GM12892 (cell line): Measurements from ENCODE around the gene MYOZ3. TPM values are rescaled to one million over a fixed set of nuclear protein-coding genes. Genes with fewer than 3 reads are reported as not detected.

Experiments
- DNase-seq: peaks from one replicate; pipeline ENCODE4 v3.0.0; 2011; ENCODE audit not compliant: insufficient read length
- FAIRE-seq: peaks from 2 replicates; lab custom pipeline; 2011; peaks lifted over from hg19 to GRCh38; lab: Jason Lieb, UNC
- POLR2A ChIP-seq: IDR thresholded peaks from 2 replicates; pipeline ENCODE4 v1.6.1; 2011; ENCODE audit warnings: low read depth, low read length, control low read depth
- POLR2AphosphoS5 ChIP-seq: IDR thresholded peaks from 2 replicates; pipeline ENCODE4 v1.6.1; 2011; ENCODE audit warnings: low read depth, low read length, control low read depth
- TAF1 ChIP-seq: IDR thresholded peaks from 2 replicates; pipeline ENCODE4 v1.6.1; 2011; ENCODE audit warnings: low read depth, mild to moderate bottlenecking, control low read depth, low read length, borderline replicate concordance
- polyA plus RNA-seq: library from polyadenylated mRNA; unstranded; fragments of >200 nt; gene quantifications from one replicate; pipeline ENCODE4 v1.2.1, GENCODE V29; 2012; ENCODE audit warnings: missing spikeins, inconsistent platforms; ENCODE audit not compliant: missing spikeins

MYOZ3 gene, protein sequence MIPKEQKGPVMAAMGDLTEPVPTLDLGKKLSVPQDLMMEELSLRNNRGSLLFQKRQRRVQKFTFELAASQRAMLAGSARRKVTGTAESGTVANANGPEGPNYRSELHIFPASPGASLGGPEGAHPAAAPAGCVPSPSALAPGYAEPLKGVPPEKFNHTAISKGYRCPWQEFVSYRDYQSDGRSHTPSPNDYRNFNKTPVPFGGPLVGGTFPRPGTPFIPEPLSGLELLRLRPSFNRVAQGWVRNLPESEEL
- 0.38 TPM for polyA plus RNA-seq

DNA sequence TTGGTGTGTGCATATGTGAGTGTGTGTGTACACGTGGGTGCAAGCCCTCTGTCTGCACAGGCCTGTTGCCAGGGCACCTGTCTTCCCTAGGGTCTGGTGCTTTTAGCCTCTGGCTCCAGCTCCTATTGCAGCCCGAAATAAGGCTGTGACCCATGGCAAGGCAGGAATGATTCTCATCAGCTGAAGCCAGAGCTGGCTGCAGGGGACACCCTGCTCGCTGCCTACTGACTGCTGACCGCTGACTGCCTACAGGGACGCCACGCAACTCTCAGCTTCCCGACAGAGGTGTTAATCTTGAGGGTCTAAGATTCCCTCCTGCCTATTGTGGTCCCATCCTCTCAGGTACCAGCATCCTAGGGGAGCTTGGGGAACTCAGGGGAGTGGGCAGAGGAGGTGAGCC is at the start of gene MYOZ3:
Gene MYOZ3 (plus strand): TSS at position 166 of the 400 bp plus-strand sequence. CDS start 1,691 bp downstream, outside the sequence.
- DNase-seq (no peak), FAIRE-seq (no peak)
- TF ChIP-seq POLR2AphosphoS5 (no peak), POLR2A (no peak), TAF1 (no peak)

DNA sequence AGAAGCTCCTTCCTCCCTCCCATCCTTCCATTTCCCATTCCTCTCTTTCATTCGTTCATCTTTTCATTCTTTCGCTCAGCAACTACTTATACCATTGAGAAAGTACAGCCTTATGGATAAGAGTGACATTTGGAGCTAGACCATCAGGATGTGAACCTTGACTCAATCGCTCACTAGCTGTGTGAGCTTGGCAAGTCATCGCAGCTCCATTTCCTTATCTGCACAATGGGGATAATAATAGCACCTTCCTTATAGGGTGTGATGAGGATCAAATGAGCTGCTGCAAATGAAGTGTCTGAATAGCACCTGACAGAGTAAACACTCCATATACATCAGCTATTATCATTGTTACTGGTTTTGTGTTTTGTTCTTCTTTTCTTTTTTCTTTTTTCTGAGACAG is 48.6 kb upstream of the MYOZ3 start:
- no peak for FAIRE-seq
- DNase-seq = no peak
- TF ChIP-seq POLR2AphosphoS5 (no peak), TAF1 (no peak), POLR2A (no peak)

DNA sequence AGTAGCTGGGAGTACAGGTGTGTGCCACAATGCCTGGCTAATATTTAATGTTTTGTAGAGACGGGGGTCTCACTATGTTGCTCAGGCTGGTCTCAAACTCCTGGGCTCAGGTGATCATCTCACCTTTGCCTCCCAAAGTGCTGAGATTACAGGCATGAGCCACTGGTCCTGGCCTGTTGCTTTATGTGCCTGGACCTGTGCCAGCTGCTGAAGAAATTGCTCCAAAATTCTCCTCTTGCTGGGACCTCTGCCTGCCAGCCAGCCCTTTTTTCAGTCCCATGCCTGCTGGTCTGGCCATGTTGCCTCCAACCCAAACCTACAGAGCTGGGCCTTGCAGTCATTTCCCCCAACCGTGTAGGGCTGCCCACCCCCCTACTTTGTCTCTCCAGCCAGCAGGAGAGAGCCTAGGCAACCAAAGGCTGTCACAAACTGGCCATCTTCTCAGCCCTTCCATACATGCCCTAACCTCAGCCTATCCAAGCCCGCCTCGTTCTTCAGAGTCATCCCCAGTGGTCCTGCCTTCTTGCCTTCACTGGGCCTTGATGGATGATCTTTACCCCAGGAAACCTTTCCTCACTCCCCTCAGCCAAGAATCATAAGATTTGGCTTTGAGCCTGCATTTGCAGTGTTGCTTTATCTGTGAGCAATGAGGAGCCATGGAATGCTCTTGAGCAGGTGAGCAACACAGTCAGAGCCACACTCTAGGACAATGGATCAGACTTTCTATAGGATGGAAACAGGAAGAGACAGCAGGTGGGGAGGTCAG is 48.0 kb upstream of the MYOZ3 start:
- TF ChIP-seq POLR2A (no peak), TAF1 (no peak), POLR2AphosphoS5 (no peak)
- FAIRE-seq = no peak
- no peak for DNase-seq

DNA sequence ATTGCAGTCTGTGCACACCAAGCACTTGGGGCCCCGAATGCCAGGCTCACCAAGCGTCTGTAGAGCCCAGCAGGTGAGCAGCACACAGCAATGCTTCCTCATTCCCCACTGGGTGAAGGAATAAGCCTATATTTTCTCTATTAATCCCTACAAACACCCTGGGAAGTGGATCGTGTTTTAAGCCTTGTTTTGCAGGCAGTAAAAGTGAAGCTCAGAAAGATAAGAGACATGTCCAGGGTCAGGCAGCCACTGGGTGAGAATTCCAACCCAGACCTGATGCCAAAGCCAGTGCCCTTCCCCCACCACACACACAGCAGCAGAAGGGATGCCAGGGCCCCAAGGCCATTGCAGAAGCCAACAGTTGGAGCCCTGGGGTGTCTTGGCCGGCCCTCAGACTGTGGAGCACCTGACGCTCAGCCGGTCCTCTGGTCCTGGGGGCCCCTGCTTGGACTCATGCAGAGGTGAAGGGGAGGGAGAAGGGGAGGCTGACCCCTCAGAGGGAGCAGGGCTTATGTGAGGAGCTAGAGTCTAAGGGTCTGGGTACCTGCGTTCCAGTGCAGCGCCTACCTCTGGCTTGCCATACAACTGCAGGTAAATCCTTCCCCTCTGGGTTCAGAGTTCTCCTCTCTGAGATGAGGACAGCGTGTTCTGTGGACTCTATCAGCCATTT is 46.9 kb upstream of the MYOZ3 start:
- TF ChIP-seq TAF1 (no peak), POLR2A (no peak), POLR2AphosphoS5 (no peak)
- FAIRE-seq (no peak), DNase-seq (no peak)

DNA sequence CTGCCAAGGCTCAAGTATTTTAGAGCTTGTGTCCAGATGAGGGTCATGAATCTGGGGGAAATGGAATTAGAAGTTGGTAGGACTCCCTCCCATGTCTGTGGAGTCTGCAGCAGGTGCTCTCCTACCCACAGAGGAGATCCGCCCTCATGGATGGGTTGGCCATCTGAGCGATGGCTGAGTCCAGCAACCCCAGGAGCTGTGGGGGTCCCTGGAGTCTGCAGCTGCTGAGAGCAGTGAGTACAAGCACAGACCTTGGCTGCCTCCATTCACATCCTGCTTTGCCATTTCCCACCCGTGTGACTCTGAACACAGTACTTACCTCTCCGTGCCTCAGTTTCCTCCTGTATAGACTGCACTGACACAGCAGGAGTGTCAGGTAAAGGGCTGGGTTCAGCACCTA is 46.4 kb upstream of the MYOZ3 start:
- no peak for TF ChIP-seq POLR2AphosphoS5
- TF ChIP-seq POLR2A = no peak
- TF ChIP-seq TAF1 = no peak
- no peak for DNase-seq
- no peak for FAIRE-seq

DNA sequence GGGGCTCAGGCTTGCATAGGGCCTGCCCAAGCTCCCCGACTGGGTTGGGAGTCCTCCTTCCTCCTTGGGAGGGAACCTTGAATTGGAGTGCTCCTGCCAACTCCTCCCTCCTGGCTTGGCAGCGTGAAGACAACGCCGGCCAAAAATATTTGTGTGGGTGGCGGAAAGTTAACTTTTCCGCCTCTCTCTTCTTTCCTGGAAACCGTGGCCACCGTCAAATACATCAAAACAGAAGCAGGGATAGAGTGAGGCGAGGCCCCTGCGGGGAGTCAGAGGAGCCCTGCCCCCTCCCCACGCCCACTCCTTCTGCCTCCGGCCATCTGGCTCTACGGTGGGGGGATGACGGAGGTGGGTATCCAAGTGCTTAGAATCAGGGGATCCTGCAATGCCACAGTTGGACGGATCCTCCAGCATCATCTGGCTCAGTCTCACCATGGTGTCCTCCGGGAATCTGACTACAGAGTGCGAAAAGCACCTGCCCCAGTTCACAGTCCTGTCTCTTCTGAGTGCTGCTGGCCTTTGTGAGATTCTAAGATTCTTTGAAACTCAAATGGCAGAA is 45.8 kb upstream of the MYOZ3 start:
- DNase-seq (no peak), FAIRE-seq (no peak)
- TF ChIP-seq POLR2AphosphoS5 (no peak), TAF1 (no peak), POLR2A (no peak)

DNA sequence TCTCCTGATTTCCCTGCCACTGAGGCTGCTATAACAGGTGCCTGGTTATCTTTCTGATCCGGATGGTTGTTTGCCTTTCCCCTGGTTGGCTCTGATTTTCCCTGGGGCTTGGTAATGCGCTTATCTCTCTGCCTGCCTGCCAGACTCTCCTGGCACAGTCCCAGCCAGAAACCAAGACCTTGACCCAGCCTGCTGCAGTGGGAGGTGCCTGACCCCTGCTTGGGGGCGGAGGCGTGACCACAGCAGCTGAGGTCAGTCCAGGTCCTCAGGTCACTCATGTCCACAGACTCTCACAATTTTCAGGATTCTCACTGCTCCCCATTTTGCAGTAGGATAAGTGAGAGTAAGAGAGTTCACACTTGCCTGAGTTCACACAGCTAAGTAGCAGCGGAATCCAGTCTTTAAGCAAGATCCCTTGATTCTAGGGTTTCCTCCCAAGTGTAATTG is 45.0 kb upstream of the MYOZ3 start:
- FAIRE-seq (no peak), DNase-seq (no peak)

DNA sequence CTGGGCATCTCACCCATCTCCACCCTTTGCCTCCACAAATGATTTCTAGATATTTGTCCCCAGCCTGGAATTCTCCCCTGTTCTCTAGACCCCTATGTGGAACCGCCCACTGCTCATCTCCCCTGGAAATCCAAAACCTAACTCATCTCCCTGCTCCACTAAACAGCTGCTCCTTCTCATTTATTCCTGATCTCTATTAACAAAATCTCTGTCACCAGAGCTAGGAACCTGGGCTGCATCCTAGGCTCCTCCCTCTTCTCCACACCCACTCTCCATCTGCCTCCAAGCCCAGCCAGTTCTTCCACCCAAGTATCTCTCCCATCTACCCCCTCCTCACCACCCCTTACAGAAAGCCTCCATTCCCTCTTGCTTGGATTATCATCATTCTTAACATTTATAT is 44.5 kb upstream of the MYOZ3 start:
- no peak for DNase-seq
- TF ChIP-seq POLR2AphosphoS5 (no peak), TAF1 (no peak), POLR2A (no peak)
- FAIRE-seq = no peak

More for the DNA sequence above, 45.0 kb upstream of the MYOZ3 start:
- TF ChIP-seq POLR2A = no peak
- no peak for TF ChIP-seq POLR2AphosphoS5
- TF ChIP-seq TAF1 = no peak

DNA sequence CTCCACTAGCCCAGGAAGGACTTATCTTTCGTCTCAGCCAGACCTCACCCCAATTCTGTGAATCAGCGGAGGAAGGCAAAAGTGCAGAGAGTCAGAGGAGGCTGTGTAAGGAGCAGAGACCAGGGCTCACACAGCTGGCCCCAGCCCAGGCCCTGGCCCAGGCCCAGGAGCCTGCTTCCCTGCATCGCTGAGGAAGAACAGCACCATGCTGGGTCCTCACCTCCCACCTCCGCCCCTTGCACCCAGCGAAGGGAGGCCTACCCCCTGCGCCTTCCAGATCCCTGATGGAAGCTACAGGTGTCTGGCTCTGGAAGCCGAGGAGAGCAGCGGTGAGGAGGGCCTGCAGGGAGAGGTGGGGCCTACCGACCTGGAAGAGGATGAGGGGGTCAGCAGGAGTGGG is 42.9 kb upstream of the MYOZ3 start:
- TF ChIP-seq POLR2AphosphoS5 = no peak
- no peak for TF ChIP-seq POLR2A
- no peak for TF ChIP-seq TAF1
- no peak for FAIRE-seq

DNA sequence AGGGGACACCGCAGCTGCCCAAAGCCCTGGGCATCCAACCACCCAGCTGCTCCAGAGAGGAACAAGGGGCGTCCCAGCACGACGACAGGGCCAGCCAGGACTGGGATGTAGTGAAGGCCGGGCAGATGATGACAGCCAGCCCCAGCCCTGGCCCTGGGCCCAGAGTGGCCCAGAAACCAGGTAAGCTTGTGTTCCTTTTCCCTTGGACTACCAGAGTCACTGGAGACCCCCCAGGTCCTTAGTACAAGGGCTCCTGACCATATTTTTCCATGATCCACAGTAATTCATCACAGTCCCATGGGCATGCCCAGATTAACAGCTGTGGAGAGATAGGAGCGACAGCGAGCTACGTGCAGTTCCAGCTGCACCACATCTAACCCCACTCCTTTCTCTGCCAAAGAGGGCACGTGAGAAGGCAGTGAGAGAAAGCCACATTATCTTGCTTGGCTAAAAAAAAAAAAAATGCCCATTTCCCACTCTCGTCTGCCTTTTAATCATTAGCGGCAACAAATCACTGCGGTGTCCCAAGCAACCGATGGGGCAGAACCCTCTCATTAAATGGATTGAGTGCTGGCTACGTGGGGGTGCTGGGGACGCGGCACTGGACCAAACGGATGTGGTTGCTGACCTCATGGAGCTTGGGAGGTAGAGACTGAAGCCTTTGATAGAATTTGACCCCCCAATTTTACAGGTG is 42.3 kb upstream of the MYOZ3 start:
- no peak for FAIRE-seq
- DNase-seq = no peak
- TF ChIP-seq POLR2A (no peak), POLR2AphosphoS5 (no peak), TAF1 (no peak)

More for the DNA sequence above, 42.9 kb upstream of the MYOZ3 start:
- DNase-seq = no peak
